ENCODE results near the gene DPP4. TPM values are rescaled to one million over a fixed set of nuclear protein-coding genes. Genes with fewer than 3 reads are reported as not detected.

DPP4 gene
- total RNA-seq, 1 donor from 2014 or later = 4.4 TPM

DNA sequence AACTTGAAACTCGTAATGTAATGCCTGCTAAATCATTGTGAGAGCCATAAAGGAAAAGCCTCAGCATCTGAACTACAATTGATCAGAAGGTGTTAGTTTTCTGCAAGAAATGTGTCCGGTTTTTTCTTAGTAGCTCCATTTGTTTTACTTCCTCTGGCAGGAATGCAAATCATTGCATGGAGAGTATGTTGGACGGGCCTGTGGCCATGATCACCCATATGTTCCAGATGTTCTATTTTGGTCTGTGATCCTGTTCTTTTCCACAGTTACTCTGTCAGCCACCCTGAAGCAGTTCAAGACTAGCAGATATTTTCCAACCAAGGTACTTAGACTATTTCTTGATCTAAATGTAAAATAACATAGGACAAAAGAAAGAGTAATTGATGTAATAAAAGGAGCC lies 126.6 kb downstream of the DPP4 start:
- Histone ChIP-seq H3K36me3 (no peaks in the 10 kb centered on the region), H3K4me1 (no peaks in the 10 kb centered on the region), H3K27ac (replicated peaks) (no peak overlapping the region), H3K4me3 (no peak overlapping the region), H3K27me3 (ENCODE audit: low read depth) (peaks cover 48% of the 10 kb centered on the region), H3K9me3 (replicated peaks) (no peaks in the 10 kb centered on the region)
- TF ChIP-seq, protein P1, sequence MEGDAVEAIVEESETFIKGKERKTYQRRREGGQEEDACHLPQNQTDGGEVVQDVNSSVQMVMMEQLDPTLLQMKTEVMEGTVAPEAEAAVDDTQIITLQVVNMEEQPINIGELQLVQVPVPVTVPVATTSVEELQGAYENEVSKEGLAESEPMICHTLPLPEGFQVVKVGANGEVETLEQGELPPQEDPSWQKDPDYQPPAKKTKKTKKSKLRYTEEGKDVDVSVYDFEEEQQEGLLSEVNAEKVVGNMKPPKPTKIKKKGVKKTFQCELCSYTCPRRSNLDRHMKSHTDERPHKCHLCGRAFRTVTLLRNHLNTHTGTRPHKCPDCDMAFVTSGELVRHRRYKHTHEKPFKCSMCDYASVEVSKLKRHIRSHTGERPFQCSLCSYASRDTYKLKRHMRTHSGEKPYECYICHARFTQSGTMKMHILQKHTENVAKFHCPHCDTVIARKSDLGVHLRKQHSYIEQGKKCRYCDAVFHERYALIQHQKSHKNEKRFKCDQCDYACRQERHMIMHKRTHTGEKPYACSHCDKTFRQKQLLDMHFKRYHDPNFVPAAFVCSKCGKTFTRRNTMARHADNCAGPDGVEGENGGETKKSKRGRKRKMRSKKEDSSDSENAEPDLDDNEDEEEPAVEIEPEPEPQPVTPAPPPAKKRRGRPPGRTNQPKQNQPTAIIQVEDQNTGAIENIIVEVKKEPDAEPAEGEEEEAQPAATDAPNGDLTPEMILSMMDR (IDR thresholded peaks at IDR 0.05; ENCODE audit: borderline replicate concordance) = no peak
- intact Hi-C loops (cut with micrococcal nuclease) = loop anchor here (10.0 kb wide), 1 partner anchor 363 kb away; no protein-coding TSS in a partner anchor
- no peak for DNase-seq

DNA sequence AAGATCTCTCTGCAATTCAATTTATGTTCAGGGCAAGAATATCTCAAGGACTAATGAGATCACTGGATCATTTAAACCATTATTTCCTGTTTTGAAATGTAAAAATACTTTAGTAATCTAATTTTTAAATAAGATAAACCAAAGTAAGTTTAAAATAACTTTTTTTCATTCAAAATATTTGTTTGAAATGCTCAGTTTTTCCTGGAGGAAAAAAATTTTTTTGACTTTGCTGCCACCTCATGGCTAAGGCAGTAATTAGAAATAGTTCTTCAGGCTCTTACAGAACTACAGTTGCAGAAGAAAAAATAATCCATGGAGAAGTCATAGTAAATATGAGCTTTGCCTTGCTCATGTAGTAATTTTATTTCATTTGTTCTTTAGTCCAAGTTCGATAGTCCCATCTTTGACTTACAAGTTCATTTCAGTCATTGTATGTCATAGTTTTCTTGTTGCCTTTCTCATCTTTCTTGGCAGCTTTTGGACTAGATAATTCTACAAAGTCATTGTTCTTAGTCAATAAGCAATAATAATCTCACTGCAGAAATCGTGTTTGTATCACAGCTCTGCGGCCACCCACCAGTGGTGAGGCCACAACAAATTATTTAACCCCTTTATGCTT lies 127.4 kb downstream of the DPP4 start:
- no peak for DNase-seq
- no peak overlapping the region for H3K4me3 ChIP-seq
- H3K27ac ChIP-seq (replicated peaks) = no peak overlapping the region
- H3K4me1 ChIP-seq = no peaks in the 10 kb centered on the region
- no peaks in the 10 kb centered on the region for H3K9me3 ChIP-seq (replicated peaks)
- peaks cover 55% of the 10 kb centered on the region for H3K27me3 ChIP-seq (ENCODE audit: low read depth)
- TF ChIP-seq, protein P1 (IDR thresholded peaks at IDR 0.05; ENCODE audit: borderline replicate concordance) = peak; percentile 55
- intact Hi-C loops (cut with micrococcal nuclease) = loop anchor here (10.0 kb wide), 1 partner anchor 362 kb away; no protein-coding TSS in a partner anchor
- H3K36me3 ChIP-seq = no peaks in the 10 kb centered on the region

DNA sequence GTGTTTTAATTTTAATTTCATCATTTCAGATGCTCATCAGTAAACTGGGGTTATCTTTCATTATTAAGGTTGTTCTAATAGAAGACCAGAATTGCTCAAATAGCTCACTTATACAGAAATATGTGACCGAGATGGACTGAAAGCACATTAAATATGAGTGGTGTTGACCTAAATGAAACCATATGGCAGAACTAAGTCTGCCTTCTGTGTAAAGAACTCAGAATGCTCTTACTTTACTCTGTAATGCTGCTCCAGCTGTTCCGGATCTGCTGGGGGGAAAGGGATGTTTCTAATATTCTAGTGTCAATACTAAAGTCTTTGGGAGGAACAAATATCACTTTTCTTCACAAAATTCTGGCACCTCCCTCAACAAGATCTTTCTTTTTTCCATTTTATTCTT lies 131.0 kb downstream of the DPP4 start:
- H3K4me3 ChIP-seq = no peak overlapping the region
- peaks cover 72% of the 10 kb centered on the region for H3K27me3 ChIP-seq (ENCODE audit: low read depth)
- H3K9me3 ChIP-seq (replicated peaks) = no peaks in the 10 kb centered on the region
- DNase-seq = no peak
- no peak overlapping the region for H3K27ac ChIP-seq (replicated peaks)
- TF ChIP-seq, protein P1 (IDR thresholded peaks at IDR 0.05; ENCODE audit: borderline replicate concordance) = no peak
- no peaks in the 10 kb centered on the region for H3K4me1 ChIP-seq
- intact Hi-C loops (cut with micrococcal nuclease) = loop anchor here (10.0 kb wide), 1 partner anchor 358 kb away; no protein-coding TSS in a partner anchor
- H3K36me3 ChIP-seq = no peaks in the 10 kb centered on the region

Other genes starting within 250 kb of the DPP4 start
- not detected for gene GCG, start 78.0 kb upstream of the DPP4 start, total RNA-seq
- 0.71 TPM for gene FAP, start 169.2 kb upstream of the DPP4 start, total RNA-seq
- gene IFIH1, start 244.5 kb upstream of the DPP4 start, total RNA-seq = 6.0 TPM